ENCODE measurements around the gene SKI.
"Not testable (repeated sequence)": the region's sequence is repeated elsewhere in the genome, so short reads cannot be mapped to it uniquely, and the experiment has no call there.

Gene SKI

GRCh38 chr1:2328676-2329455 is 100.7 kb downstream of the SKI start:
- DNase-seq, result peak; percentile 36

GRCh38 chr1:2330035-2330434 is 101.9 kb downstream of the SKI start:
- DNase-seq, result no peak

- DNase-seq, result no peak
These were observed 102.5 kb downstream of the SKI start for GRCh38 chr1:2330519-2331199.

GRCh38 chr1:2331200-2331544 is 103.1 kb downstream of the SKI start:
- DNase-seq, result no peak

- DNase-seq, result not testable (repeated sequence)
These were observed 103.5 kb downstream of the SKI start for GRCh38 chr1:2331580-2331979.

- no peak for DNase-seq
These were observed 106.2 kb downstream of the SKI start for GRCh38 chr1:2334366-2334765.

GRCh38 chr1:2334883-2335534 is 106.9 kb downstream of the SKI start:
- no peak for DNase-seq

- peak; percentile 50 for DNase-seq
These were observed 107.8 kb downstream of the SKI start for GRCh38 chr1:2335721-2336455.

- DNase-seq, result no peak
These were observed 108.4 kb downstream of the SKI start for GRCh38 chr1:2336499-2336898.

GRCh38 chr1:2337081-2337480 is 109.0 kb downstream of the SKI start:
- DNase-seq, result no peak

- no peak for DNase-seq
These were observed 109.4 kb downstream of the SKI start for GRCh38 chr1:2337501-2337900.

- no peak for DNase-seq
These were observed 111.3 kb downstream of the SKI start for GRCh38 chr1:2339206-2340085.

GRCh38 chr1:2340086-2340917 is 112.2 kb downstream of the SKI start:
- DNase-seq, result no peak

- DNase-seq, result no peak
These were observed 112.8 kb downstream of the SKI start for GRCh38 chr1:2340918-2341254.

GRCh38 chr1:2341706-2342383 is 113.7 kb downstream of the SKI start:
- no peak for DNase-seq

GRCh38 chr1:2342384-2343022 is 114.4 kb downstream of the SKI start:
- no peak for DNase-seq

GRCh38 chr1:2343023-2343935 is 115.2 kb downstream of the SKI start:
- DNase-seq, result no peak

GRCh38 chr1:2344121-2344681 is 116.1 kb downstream of the SKI start:
- DNase-seq, result peak; percentile 83

GRCh38 chr1:2344744-2345296 is 116.7 kb downstream of the SKI start:
- DNase-seq, result no peak

Measured in NCI-H2171 (cell line).